HFF-Myc (cell line): Measurements from ENCODE around the gene SMIM17.

Experiments used
- DNase-seq: peaks from one replicate; pipeline ENCODE4 v3.0.0-alpha.2; 2011; ENCODE audit warnings: low read depth; ENCODE audit errors: extremely low read depth
- H3K4me3 ChIP-seq: replicated peaks from 2 replicates; pipeline ENCODE4 v1.5.1; 2011; ENCODE audit warnings: low read depth, mild to moderate bottlenecking, control low read depth, low read length
- TF ChIP-seq, protein P1 (sequence below): IDR thresholded peaks from 2 replicates; pipeline ENCODE4 v1.5.1; 2012; ENCODE audit warnings: mild to moderate bottlenecking, low read depth, low read length, control low read depth; ENCODE audit errors: missing control alignments

The SMIM17 gene

DNA sequence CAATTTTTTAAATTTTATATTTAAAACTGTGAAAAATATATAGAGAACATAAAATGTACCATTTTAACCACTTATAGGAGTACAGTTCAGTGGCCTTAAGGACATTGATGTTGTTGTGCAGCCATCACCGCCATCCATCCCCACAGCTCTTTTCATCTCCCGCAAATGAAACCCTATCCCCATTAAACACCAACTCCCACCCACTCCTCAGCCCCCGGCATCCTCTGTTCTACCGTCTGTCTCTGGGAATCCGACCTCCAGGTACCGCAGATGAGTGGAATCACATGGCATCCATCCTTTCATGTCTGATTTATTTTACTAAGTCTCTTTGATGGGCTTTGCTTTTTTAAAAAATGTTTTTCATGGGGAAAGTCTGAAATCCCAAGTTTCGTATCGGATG, 23.8 kb upstream of the SMIM17 start:
- H3K4me3 ChIP-seq, result no peak overlapping the region
- no peak for DNase-seq
- TF ChIP-seq, protein P1, sequence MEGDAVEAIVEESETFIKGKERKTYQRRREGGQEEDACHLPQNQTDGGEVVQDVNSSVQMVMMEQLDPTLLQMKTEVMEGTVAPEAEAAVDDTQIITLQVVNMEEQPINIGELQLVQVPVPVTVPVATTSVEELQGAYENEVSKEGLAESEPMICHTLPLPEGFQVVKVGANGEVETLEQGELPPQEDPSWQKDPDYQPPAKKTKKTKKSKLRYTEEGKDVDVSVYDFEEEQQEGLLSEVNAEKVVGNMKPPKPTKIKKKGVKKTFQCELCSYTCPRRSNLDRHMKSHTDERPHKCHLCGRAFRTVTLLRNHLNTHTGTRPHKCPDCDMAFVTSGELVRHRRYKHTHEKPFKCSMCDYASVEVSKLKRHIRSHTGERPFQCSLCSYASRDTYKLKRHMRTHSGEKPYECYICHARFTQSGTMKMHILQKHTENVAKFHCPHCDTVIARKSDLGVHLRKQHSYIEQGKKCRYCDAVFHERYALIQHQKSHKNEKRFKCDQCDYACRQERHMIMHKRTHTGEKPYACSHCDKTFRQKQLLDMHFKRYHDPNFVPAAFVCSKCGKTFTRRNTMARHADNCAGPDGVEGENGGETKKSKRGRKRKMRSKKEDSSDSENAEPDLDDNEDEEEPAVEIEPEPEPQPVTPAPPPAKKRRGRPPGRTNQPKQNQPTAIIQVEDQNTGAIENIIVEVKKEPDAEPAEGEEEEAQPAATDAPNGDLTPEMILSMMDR, result no peak

- no peak for DNase-seq
- TF ChIP-seq, protein P1, result no peak
- H3K4me3 ChIP-seq, result no peak overlapping the region
Measured at GRCh38 chr19:56622374-56622773, 20.6 kb upstream of the SMIM17 start.

DNA sequence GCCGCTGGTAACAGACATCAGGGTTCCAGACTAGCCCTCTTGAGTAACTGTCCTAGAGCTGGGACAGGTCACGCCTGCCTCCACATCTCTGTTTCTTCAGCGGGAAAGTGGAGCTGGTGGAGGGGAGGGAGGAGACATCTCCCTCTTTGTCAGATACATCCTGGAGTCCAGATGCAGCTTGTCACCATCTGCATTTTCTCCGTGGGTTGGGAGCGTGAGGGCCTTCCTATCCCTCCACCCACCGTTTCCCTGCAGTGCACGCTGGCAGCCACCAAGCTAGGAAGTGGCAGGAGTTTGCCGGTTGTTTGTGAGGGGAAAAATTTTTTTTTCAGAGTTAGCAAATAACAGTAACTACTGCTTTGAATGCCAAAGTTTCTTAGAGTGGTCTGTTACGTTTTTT, 20.0 kb upstream of the SMIM17 start:
- H3K4me3 ChIP-seq, result no peak overlapping the region
- no peak for DNase-seq
- TF ChIP-seq, protein P1, result no peak

- DNase-seq, result no peak
- H3K4me3 ChIP-seq, result no peak overlapping the region
- TF ChIP-seq, protein P1, result no peak
Measured at GRCh38 chr19:56625708-56626107, 17.3 kb upstream of the SMIM17 start.

DNA sequence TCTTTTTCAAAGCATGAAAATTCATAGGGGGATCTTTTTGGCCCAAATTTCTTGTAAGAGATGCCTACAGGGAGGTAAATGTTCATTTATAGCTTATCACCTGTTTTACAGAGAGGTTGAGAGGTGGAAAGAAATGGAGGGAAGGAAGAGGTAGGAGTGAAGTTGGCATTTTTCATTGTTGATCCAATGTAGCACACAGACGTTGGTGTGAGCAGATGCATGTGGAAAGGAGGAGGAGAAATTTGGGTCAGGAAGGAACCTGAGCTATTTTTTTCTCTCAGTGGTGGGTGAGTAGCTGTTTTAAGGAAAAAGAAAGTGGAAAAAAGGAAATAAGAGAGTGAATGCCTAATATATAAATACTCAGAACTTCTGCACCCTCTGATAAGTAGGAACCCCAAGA, 9.9 kb upstream of the SMIM17 start:
- no peak overlapping the region for H3K4me3 ChIP-seq
- TF ChIP-seq, protein P1, result no peak
- DNase-seq, result no peak

GRCh38 chr19:56637976-56638555, 4.9 kb upstream of the SMIM17 start:
- DNase-seq, result peak; percentile 56
- H3K4me3 ChIP-seq, result no peak overlapping the region
- TF ChIP-seq, protein P1, result no peak

- H3K4me3 ChIP-seq, result no peak overlapping the region
- DNase-seq, result peak; percentile 6
- TF ChIP-seq, protein P1, result no peak
Measured at GRCh38 chr19:56639217-56639616, 3.7 kb upstream of the SMIM17 start.
